ENCODE data around the gene FAM204A.
A peak's percentile ranks its signal among the peaks of the same experiment; 100 is the strongest.

FAM204A gene

DNA sequence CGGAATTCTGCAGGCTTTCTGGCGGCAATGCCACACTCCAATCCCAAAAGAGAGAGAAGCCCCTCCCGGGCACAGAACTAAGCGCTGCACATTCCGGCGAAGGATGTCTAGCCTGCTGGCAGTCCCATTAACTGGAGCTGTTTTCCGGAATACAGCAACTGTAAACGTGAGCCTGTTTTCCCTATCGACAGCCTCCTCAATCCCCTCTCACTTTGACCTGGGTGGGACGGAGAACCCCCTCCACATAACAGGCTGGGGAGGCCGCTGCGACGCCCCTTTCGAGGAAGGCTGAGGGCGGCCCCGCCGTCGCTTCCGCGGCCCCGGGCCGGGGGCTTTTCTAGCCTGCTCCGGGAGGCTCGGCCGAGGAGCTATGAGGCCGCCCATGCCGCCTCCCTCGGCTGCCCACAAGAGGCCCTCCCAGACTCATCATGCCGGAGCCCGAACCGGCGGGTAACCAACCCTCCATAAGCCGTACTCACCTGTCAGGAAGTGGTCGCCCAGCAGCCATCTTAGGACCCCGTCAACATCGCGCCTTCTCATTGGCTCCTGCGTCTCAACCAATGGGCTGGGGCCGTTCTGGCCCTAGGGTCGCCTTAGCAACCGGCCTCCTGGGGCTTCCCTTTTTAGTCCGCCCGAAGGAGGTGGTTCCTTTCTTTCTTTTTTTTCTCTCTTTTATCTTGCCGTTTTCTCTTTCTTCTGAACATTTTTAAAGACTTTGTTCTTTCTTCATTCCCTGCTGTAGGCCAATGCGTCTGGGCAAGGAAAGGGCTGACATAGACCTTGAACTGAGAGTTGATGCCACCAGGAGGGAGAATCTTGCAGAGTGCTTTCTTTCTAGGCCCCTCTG, at the start of gene FAM204A:
FAM204A (minus strand) TSS at position 534 of the 847 bp plus-strand sequence. CDS start 5,909 bp downstream, outside the sequence.
- peak; percentile 95 for DNase-seq

DNA sequence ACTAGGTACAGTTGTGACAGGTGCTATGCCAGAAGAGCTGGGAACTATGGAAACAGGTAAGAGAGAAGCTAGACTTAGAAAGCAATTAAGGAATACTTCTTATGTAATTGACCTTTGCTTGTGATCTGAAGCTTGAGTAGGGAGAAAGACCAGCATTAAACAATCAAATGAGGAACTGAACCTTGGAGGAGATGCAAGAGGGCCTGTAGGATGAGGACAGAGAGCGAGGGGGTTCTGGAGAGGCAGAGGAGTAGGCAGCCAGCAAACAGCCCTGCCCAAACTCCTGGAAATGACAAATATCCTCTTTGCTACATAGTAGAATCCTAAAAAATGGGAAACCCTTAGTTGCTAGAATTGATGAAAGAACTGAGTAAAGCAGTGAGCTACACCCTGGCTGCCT, 41.6 kb upstream of the FAM204A start:
- no peak for DNase-seq

DNA sequence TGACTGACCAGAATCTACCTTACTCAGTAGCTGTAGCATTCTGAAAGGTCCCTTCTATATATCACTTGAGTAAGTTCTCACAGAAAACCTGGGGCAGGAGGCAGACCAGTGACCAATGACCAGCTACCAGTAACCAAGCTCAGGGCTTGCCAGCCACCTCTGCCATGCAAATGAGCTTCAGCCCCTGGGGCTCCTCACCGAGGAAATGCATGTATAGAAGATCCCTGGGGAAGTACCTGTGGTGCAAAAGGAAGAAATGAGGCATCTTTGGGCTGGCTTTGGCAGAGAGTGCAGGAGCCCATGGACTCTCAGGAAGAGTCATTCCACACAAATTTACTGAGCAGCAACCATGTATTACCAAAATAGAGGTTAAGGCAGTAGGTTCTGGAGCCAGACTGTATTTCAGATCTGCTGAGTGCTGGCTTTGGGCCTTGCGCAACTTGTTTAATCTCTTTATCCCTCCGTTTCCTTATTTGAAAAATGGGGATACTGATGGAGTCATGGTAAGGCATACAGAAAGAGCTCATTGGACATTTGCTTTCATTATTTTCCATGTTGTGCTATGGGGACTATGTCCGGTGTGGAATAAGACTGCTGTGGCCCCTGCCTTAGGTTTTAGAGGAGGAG, 41.1 kb upstream of the FAM204A start:
- DNase-seq: no peak

DNA sequence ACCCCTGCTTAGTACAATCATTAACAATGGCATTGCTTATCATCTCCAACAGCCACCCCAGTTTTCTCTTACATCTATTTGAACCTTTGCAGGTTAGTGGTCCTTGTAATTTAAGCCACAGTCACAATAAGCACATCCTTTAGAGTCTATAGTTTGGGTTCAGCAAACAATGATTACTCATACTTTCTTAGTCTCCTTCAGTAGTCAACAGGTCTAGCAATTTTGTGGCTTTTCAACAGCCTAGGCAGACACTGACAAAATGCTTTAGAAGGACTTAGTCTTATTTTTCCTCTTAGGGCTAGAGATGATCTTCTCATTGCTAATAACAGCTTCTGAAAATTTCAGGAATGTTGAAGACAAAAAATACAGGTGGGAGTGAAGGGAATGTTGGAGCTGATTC, 32.3 kb upstream of the FAM204A start:
- no peak for DNase-seq

DNA sequence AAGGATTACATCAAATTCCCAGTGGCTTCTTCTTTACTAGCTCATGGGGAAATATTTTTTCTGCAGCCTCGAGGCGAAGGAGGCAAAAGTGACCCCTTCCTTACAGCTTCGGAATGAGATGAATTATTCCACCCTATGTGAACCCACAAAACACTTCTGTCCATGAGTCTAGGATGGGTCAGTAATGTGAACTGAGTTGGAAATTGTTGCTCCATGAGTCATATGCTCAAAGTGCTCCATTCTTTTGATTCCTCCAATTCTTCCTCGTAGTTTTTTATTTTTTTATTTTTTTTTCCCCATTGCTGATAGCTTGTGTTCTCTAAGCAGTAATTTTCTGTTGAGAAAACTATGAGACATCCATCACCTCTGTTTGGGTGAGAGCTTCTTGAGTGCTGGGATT, 31.7 kb upstream of the FAM204A start:
- DNase-seq: no peak

DNA sequence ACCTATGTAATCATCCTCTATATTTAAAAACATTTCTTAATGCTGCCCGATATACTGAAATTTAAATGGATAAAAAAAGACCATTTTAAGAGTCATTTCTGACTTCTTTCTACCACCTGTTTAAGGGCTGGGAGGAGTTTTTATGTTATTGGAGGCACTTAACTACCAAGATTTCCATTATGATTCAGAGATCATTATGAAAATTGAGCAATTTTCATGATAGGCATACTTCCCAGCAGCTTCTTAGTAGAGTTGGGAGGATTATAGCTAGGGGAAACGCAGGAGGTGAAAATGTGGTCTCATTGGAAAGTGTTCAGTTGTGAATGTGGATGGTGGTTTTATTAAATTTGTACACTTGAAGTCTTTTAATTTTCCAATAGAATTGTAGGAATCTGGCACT, 28.4 kb upstream of the FAM204A start:
- no peak for DNase-seq

DNA sequence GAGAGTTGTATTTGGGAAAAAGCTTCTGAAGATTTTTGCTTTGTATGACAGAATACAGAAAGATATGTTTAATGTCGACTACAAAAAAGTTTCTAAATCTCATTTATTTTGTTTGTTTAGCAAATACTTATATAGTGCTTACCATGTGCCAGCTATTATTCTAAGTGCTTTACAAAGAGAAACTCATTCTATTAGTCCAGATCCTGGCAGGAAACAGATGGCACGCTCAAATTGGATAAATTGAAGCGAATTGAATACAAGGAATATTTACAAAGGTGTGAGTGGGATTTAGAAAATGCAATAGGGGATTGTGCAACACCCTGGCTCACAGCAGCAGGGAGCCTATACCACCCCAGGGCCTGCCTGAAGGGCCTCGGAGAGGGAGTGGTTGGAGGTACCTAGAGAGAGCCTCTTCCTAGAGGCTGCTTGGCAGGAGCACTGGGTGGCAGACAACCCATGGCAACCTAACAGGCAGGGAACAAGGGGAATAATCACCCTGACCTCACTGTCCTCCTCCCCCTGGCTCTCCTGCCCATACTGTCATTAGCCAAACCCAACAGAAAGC, 27.6 kb upstream of the FAM204A start:
- DNase-seq: no peak

DNA sequence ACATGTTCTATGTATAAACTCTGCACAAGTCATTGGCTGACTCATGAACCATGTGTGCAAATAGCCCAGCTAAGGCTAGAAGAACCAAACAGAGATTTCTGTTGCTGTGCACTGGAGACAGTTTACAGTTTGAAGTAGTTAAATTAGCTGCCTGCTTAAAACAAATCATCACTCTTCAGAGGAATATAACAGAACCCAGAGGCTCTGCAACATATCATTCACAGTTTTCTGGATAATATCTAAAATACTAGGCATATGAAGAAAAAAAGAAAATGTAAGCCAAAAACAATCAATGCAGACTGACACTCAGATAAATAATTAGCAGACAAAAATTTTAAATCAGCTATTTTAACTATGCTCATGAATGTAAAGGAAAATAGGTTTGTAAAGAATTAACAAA, 23.6 kb upstream of the FAM204A start:
- no peak for DNase-seq

DNA sequence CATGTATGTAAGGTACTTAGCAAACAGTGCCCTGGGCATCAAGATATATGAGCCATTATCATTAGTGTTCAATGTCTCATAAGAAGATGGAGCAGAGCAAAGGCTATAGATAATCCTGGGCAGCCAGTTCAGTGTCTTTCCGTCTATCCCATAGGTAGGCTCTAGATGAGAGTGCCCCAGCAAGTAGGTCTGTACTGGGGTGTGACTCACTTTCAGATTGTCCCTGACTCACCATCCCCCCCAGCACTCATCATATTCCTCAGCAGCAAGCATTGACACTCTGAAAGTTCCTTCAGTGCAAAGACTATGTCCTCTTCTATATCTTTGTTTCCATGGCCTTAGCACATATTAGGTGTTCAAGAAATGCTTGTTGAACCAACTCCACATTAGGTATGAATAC, 20.0 kb upstream of the FAM204A start:
- no peak for DNase-seq

DNA sequence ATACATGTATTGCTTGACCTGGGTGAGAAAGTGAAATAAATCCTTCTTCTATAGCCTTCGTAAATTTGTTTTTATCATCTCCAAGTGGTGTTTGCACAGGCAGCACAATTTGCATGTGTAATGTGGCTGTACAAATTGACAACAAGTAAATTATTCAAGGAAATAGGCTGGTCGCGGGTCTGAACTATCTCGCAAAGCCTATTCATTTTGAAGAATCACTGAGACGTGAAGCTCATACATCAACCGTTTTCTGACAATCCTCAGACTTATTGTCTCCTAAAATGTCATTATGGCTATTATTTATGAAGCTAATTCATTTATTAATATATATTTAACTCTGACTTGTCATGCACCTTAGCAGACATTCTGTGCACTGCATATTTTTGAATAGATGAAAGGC, 16.2 kb upstream of the FAM204A start:
- DNase-seq: no peak

DNA sequence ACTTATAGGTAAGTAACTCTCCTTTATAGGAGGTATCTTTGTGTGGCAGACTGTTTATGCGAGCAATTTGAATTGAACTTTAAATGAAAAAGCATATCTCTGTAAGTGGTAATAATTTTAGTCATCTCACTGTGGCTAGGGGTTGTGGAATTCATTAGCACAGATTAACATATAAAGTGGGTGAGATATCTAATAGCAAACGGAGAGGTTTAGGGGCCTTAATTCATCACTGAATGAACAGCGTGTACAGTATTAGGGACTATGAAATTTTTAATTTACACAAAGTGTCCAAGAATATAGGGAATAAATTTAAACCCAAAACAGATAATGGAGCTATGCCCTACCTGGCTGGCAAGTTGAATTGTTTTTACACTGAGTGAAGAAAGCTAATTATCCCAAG, 15.7 kb upstream of the FAM204A start:
- DNase-seq: no peak

DNA sequence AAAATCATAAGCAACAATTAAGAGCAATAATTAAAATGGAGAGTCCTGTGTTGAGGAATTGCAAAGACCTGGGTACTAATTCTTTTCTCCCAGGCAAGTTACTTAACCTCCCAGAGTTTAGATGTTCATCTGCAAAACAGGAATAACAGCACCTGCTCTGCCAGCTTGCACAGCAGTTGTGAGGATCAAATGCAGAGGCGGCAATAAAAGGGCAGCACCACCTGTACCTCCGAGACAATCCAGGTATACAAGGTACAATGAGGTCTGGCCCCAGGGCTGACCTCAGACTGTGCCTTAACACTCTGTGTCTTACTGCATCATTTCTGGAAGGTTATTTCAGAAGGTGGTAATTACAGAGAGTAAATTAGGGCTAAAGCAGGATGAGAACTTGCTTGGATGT, 14.5 kb upstream of the FAM204A start:
- no peak for DNase-seq

DNA sequence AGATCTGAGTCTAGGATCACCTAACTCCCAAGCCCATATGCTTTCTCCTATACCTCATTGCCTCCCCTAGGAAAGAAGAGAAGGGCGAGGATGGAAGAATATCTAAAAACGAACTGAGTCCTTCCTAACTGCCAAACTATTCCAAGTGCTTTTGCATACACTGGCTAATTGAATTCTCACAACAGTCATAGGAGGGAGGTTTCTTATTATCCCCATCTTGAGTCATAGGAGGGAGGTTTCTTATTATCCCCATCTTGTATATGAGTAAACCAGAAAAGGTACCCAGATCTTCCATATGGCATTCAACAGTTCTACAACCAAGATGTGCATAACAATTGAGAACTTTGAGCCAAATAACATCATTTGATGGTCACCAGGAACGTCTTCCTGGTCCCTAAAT, 13.1 kb upstream of the FAM204A start:
- DNase-seq: no peak

DNA sequence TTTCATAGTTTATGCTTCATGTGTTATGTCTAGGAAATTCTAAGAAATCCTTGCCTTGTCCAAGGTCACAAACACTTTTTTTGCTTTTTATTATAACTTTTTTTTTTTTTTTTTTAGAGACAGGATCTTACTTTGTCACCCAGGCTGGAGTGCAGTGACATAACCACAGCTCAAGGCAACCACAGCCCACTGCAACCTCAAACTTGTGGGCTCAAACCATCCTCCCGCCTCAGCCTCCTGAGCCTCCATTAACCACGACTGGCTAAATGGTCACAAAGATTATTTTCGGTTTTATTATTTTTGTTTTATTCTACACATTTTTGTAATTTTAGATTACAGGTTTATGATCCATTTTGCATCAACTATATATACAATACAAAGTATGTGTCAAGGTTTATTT, 7.1 kb upstream of the FAM204A start:
- no peak for DNase-seq

DNA sequence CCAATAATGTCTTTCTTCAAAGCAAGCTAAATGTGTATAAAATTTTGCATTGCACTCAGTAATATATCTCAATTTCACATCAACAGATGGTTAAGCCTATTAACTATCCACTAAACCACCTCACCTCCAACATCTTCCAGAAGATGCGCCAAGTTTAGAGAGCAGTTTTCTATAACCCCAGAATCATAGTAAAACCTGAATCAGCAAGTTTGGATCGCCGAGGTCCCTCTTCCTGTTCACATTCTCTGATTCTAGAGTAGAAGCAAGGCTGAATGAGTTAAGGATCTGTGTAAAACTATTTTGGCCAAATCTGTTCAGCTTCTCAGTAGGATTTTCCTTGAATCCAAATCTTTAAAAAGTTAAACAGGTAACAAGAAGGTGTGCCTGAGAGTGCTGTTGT, 1.4 kb upstream of the FAM204A start:
- no peak for DNase-seq

DNA sequence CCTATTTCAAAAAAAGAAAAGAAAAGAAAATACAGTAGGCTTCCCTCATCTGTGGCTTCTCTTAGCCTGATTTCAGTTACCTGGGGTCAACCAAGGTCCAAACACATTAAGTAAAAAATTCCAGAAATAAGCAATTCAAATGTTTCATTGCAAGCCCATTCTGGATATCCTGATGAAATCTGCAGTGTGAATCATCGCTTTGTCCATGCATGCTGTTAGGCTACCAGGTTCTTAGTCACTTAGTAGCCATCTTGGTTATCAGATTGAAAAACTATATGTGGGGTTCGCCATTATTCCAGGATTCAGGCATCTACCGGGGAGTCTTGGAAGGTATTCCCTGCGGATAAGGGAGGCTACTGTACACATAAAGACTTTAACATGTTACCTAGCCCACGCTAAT, 991 bp upstream of the FAM204A start:
- DNase-seq: no peak

DNA sequence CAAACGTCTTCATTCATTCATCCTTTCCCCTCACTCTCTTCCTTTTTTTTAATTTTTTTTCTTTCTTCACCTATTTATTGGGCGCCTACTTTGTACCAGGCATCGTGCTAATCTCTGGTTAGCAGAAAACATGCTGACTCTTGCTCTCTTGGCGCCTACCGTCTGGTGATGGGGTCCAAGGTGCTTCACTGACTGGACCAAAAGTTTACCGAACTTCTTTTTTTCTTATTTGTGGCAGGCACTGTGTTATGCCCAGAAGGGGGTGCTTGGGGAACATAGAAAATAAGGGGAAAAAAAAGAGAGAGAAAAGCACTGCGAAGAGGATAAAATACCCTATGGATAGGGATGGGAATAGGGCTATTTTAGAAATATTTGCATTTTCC, 505 bp upstream of the FAM204A start:
- no peak for DNase-seq

DNA sequence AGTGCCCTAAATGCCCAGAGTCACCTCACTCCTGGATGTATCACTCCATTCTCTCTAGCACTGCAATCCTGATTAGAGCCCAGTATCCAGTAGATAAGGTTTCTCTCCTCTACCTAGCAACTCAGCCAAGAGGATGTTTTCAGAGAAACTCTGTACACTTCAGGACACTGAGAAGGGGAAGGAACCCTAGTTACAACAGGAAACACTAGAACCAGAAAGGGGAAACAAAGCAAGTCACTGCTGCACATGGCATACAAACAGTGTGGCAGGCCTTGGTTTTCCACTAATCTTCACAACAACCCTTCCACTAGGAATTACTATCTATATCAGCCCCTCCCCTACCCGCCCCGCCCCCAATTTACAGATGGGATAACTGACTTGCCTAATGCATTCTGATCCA, 1.6 kb downstream of the FAM204A start:
- peak; percentile 15 for DNase-seq

DNA sequence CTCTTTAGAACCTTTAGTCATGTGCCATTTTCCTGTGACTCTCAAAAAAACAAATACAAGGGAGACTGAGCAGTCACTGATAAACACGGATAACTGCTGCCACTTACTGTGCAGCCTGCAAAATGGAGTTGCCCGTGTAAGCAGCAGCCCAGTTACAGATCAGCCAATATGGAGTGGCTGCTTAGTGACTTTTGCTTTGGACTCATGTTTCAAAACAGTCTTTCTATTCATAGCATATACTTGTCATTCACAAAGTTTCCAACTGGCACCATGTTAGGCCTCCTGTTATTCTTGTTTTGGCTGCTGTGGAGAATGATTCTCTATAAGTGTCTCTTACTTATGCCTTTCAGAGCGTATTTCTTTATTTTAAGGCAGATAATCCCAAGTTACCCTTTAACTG, 3.0 kb downstream of the FAM204A start:
- DNase-seq: no peak

DNA sequence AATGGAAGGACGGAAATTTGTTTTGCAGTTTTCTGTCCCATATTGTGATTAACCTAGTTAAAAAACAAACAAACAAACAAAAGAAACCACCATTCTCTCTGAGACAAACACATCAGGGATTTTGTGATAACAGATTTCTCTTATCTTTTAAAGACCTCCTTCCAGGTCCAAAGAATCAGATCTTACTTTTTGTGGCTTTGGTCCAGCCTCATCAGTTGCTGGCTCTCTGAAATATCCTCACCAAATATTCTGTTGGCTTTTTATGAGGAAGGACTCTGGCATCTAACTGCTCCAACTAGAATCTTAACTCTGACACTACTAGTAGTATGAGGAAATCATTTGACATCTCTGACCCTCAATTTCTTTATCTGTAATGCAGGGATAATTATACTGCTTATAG, 4.8 kb downstream of the FAM204A start:
- no peak for DNase-seq

DNA sequence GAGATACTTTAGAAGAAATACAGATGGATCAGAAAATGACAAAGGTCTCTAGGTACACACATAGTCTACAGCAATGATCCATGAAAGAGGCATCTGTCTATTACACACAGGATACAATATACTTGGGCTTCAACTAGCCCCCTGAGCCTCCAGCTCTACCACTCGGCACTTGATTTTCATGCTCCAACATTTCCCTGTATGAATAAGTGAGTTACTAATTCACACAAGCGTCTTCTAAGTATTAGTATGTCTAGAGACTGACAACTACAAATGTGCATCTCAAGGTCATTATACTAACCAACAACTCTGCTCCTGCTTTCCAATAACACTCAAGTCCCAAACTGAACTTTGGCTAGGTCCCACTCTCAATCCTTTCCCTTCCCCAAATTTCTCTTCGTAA, 8.3 kb downstream of the FAM204A start:
- DNase-seq: no peak

DNA sequence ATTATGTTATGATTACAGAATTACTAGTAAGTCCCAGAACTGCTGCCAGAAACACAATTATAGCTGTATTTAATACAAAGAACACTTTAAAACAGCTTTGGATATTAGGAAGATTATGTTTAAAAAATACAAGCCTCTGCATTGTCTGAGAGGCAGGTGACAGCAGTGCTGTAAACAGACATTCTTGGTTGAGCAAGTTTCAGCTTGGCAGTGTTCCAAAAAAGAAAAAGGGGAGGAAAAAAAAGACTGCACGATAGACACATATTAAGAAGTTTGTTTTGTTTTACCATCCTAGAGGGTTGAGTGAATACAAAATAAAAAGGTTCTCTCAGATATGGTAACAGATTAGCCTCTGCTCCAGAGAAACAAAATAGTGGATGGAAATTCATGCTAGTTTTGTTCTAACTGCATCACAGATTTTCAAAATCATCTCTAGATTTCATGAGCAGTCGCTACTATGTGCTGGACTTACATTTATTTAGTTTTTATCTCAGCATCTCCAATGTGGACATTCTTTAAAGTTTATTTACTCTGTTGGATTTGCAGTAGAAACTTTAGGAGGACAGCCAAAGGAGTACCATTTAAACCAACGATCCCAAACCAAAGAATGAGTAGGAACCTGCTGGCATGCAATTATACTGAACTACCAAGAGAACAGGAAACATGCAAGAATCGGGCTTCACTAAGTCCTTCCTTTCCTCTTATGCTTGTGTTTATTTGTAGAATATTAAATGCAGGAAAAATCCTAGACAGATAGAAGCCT, 9.0 kb downstream of the FAM204A start:
- DNase-seq: no peak

DNA sequence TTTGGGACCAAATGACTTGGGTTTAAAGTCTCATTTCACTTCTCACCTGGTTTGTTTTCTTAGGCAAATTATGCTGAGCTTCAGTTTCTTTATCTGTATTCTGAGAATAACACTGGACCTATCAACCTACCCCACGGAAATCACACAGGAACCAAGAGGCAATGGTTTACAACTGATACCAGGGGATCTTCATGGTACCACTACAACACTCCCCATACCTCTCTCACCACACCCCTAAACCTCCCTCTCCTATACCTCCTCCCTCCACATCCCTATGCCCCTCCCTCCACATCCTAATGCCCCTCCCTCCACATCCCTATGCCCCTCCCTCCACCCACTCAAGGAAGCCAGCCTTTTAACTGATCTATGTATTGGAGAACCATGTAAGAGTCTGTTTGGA, 9.9 kb downstream of the FAM204A start:
- DNase-seq: peak; percentile 18
